Pons (tissue), 1 donor: Measurements from ENCODE around the gene COL6A1.
"Not testable (repeated sequence)": the region's sequence is repeated elsewhere in the genome, so short reads cannot be mapped to it uniquely, and the experiment has no call there.

Source experiments
- DNase-seq: peaks from one replicate; pipeline ENCODE4 v3.0.0-alpha.2; 2016; ENCODE audit warnings: low spot score

The COL6A1 gene

DNA sequence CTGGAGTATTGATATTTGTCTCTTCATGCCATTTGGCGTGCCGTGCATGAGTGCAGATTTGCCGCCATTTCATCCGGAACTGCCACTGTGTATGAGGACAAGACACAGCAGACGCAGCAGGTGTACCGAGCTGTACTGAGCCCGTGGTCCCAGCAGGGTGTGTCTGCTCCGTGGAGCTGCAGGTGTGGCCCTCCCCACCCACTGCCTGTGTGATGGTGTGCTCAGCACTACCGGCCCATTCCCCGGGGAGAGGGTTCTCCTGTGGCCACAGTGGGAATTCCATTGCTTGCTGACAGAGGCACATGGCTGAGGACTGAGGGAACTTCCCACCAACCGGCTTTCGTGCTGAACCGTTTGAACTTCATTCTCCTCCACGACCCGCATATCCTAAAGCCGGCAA is 34.3 kb upstream of the COL6A1 start:
- DNase-seq: no peak

DNA sequence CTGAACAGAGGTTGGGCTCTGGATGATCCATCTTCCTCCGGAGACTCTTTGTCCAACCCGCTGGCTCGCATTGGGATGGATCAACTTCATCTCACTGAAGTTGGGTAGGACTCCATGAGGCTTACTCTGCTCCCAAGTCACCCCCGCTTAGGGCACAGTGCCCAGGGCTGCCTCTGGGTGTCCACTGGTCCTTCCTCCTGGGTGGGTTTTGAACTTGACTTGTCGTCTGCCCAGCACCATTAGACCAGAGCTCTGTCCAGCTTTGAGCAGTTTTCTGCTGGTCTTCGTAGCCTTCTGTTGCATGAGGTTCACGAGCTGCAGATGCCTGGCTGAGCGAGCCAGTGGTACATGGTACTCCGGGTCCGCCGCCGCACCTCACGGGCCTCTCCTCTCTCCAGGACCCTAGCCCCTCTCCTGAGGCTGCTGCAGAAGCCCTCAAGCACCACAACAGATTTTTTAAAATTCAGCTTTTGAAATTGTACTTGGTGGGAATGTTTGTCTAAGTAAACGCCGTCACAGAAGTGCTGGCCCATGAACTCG is 33.8 kb upstream of the COL6A1 start:
- no peak for DNase-seq

DNA sequence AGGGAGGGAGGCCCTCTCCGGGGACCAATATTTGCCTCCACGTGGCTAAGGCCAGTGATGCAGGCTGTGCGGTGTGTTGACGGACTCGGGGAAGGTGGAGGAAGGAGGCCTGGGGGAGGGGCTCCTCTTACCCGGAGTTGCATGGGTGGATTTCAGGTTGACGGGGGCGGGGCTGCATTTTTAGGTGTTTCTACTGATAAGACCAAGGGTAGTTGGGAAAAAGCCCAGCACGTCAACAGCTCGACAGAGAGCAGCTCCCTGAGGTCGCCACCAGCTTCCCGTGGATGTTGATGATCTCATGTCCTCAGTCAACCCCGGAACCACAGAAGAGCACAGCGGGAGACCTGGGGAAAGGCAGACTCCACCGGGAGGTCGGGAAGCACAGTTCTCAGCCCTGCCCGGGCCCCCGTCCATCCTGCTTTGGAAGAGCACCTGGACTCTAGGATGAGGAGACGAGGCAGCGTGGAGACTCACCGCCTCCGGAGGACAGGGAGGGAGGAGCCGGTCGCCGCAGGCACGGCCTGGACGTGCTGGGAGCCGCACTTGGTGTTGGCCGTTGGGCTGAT is 32.9 kb upstream of the COL6A1 start:
- DNase-seq: no peak

DNA sequence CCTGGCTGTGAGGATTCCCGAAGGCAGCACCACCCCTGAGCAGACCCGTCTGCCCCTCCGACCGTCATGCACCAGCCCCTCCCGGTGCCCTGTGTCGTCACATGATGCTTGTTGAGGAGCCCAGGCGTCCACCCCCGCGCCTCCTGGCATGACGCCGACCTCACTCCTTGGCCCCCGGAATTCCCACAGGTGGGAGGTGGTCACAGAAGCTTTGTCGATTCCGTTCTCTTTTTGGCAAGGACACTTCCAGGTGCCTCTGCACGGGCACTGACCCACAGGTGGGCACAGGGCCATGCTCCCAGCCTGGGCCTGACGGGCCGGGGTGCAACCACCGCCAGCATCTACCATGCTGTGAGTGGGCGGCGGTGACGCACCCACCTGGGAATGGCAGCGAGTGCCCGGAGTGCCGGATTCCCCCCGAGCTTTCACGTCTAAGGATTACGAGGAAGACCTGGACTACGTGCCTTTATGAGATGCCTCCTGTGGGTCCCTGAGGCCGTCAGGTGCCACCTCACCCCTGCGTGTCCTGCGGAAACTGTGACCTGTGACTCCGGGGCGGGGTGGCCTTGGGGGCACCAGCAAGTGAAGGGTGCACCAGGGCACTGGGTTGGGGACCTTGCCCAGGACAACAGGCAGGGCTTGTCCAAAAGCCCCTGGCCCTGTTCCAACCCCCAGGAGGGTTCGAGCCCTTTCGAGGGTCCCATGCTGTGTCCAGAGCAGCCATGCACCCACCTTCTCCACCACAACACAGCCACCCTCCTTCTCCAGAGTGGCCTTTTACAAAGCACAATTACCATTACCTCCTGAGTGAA is 31.4 kb upstream of the COL6A1 start:
- DNase-seq: no peak

DNA sequence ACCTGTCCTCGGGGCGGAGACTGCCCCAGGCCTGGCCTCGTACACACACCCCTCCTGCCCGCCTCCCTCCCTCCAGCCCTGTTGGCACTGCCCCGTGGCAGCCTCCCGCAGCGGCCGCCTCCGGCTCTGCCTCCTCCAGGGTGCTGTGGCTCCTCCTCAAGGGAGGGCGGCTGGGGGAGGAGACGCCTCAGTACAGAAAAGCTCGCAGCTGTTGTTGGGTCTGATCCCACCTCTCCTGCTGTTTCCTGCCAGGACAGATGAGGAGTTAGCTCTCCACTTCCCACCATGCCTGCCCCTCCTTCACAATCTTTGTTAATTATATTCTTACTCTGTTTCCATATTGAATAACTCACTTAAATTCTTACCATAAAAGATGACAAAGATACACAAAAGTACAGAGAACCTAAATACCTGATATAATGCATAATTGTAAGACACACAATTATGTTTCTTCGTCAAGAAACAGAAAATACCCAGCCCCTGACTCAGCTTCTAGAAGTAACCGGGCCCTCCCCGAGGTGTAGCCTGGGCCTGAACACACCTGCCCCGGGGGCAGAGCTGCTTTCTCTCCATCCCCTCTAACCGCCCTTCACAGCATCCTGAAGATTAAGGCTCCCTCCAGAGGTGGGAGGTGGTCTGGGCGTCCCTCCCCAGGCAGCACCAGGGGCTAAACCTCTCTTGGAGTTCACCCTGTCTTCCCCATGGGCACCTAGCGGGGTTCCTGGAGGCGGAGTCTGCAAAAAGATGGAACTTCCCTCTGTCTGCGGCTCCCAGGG is 30.6 kb upstream of the COL6A1 start:
- no peak for DNase-seq

DNA sequence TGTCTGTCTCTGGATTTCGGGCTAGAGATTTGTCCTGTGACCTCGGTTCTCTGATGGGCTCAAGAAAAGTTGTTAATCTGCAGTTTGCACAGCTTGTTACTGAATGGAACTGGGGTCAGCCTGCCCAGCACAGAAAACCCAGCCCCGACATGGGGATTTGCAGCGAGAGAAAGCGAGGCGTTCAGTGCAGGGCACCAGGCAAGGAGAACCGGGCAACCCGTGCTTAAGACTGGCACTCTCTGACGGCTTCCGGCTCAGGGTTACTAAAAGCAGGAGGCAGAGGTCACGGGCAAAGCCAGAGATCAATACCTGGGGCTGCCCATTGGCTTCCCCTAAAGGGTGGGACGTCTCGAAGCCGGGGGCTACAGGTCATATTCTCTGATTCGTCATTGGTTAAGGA is 29.9 kb upstream of the COL6A1 start:
- DNase-seq: no peak

DNA sequence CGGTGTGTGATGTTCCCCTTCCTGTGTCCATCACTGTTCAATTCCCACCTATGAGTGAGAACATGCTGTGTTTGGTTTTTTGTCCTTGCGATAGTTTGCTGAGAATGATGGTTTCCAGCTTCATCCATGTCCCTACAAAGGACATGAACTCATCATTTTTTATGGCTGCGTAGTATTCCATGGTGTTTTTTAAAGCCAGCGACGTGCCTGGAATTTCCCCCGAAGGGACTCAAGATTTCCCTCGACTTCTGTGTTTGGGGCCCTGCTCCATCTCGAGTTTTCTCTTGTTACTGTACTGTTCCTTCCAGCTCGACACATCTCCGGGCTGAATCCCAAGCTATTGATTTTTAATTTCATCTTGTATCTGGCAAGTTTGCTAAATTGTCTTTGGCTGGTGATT is 29.0 kb upstream of the COL6A1 start:
- DNase-seq: not testable (repeated sequence)

DNA sequence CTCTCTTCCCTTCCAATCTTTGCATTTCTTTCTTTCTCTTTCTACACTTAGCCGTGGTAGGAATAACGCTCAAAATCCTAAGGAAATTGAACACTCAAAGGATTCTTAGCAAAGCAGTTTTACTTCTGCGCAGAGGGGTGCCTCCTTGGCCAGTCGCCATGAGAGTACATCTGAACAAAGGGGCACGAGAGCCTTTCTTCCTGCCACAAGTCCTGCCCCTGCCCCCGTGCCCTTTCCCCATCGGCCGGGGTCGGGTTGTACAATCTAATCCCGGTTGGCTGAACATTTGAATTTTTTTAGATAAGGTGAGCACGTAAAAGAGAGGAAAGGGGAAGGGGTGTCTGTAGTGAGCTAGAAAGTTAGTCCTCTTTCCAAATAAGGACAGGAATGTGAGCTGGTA is 28.6 kb upstream of the COL6A1 start:
- no peak for DNase-seq

DNA sequence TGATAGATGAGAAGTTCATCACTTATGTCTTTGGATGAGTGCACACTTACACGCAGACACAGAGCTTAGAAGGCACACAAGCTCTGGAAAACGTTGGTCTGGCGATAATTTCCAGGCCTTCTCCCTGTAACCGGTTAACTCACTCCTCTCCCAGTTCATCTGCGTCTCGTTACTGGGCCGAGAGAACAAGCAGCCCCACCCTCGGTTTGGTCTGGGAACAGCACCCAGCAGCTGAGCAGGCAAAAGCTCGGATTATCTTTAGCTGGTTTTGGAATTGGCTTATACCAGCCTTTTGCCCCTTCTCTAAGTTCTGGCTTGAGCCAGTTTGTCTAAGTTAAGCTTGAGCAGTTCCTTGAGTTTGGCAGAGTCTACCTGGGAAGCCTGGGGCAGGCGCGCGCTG is 27.3 kb upstream of the COL6A1 start:
- no peak for DNase-seq

DNA sequence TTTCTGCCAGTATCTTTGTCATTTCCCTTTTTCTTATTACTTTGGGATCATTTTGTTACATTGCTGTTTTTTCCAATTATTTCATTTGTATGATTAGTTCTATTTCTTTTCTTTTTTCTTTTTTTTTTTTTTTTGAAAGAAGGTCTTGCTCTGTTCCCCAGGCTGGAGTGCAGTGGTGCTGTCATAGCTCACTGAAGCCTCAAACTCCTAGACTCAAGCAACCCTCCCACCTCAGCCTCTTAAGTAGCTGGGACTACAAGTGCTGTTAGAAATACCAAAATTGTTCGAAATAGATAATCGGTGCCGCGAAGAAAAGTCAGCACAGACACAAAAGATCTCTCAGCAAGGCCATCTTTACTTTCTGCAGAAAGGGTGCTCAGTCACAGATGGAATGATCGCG is 26.6 kb upstream of the COL6A1 start:
- no peak for DNase-seq

DNA sequence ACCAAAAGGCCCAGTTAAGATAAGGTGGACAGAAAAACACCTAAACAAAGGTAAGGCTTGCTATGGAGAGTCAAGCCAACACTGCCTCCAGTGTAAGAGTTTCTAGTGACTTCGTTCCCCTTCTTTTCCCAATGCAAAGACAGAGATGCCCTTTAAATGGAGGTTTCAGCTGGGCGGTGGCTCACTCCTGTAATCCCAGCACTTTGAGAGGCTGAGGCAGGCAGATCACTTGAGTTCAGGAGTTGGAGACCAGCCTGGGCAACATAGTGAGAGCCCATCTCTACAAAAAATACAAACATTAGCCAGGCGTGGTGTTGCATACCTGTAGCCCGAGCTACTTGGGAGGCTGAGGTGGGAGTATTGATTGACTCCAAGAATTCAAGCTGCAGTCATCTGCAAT is 24.0 kb upstream of the COL6A1 start:
- no peak for DNase-seq

DNA sequence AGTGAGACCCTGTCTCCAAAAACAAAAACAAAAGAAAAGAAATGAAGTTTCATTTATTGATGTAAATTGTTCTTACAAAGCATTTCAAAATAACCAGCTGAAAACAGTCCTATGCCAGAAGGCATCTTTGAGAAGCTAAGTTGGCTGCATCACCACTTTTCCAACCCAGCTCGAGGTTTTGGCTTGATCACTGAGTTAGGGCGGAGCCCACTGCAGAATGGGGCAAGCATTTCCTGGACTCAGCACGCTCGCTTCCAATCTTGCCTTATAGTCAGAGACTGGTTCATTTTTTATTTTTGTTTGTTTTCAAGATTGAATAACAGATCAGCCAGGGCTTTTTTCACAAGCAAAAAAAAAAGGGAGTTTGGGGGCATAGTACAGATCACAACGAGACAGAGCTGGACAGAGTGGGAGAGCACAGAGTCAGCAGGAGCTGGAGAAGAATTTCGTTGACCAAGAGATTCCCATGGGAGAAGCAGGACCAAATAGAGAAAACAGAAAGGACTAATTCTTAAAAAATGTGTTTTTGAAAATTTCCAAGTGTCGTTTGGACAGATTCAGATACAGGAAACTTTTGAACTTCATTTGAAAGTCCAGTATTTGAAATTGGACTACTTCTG is 23.5 kb upstream of the COL6A1 start:
- no peak for DNase-seq

DNA sequence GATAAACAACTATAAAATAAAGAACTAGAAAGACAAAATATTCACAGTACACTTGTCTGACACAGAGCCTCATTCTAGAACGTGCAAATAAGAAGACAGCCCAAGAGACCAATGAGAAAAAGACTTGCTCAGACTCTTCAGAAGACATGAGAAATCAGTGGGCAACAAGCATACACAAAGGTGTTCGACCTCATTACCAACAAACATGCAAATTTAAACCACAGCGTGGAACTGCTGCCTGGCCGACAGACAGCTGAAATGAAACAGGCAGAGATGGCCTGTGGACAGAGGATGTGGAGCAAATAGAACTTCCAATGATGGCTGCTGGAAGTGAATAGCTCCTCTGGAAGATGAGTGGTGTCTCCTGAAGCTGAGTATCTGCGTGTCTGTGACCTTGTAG is 22.4 kb upstream of the COL6A1 start:
- no peak for DNase-seq

DNA sequence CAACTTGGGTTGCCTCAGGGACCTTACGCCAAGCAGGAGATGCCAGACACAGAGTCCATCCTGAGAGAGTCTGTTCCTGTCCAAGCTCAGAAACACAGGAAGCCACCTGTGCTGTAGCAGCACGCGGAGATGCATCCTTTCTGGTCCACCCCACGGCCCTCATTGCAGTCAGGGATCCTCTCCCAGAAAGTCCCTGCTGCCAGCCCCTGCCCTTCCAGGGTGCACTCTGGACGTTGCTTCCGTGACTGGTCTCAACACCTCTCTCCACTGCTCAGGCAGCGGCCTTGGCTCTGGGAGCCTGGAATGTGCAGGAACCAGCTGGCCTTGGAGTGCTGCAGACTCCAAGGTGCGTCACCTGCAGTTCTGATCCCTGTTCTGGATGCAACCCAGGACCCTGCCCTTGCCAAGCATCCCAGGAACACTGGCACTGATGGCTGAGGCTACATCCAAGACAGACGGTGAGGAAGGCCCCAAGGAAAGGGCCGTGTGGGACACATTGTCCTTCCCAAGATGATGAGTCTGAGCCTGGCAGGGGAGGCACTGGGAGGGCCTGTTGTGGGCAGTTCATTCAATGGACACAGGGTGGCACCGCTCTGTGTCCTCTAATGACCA is 21.7 kb upstream of the COL6A1 start:
- no peak for DNase-seq

DNA sequence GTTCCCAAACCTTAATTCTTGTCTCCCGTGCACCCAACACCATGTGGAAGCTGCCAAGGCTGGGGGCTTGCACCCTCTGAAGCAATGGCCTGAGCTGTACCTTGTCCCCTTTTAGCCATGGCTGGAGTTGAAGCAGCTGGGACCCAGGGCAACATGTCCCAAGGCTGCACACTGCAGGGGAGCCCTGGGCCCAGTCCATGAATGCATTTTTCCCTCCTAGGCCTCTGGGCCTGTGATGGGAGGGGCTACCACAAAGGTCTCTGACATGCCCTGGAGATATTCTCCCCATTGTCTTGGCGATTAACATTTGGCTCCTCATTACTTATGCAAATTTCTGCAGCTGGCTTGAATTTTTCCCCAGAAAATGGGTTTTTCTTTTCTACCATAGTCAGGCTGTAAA is 20.2 kb upstream of the COL6A1 start:
- DNase-seq: not testable (repeated sequence)

DNA sequence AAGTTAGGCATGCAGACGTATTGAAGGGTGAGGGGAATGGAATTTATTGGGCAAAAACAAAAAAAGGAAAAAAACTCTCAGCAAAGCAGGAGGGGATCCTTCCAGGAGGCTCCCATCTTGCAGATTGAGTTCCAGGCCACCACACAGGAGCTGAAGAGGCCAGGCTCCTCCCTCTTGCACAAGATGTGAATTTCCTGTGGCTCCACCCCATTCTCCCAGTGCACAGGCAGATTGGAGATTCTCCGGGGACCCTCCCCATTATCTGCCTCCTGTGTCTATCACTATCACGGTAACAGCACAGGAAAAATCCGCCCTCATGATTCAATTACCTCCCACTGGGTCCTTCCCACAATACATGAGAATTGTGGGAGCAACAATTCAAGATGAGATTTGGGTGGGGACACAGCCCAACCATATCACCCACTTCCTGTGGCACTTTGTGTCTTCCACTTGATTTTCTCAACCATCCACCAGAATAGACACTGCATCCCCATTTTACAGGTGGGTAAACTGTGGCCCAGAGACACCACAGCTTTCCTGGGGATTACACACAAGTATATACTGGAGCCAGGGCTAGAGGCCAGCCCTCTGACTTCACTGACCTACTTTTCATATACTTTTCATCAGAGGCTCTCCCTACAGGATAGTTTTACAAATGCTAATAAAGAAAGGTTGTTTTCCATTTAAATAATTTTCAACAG is 18.9 kb upstream of the COL6A1 start:
- no peak for DNase-seq

DNA sequence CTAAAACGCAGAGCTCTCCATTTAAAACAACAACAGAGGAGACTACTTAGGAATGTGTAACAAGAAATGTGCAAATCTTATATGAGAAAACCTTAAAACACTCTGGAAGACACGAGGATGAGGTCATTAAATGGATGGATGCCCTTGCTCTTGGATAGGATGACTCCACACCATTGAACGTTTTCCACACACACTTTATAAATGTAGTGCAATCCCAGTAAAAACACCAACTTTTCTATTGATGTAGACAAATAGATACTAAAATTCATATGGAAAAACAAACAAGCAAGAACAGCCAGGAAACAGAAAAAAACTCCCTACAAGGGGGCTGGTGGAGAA is 18.4 kb upstream of the COL6A1 start:
- DNase-seq: no peak

DNA sequence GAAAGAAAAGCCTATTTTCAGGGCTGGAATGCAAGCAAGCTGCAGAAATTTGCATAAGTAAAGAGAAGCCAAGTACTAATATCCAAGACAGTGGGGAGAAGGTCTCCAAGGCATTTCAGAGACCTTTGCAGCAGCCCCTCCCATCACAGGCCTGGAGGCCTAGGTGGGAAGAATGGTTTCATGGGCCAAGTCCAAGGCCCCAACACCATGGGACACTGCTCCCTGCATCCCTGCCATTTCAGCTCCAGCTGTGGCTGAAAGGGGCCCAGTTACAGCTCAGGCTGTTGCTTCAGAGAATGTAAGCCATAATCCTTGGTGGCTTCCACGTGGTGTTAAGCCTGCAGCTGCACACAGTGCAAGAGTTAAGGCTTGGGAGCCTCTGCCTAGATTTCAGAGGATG is 16.9 kb upstream of the COL6A1 start:
- DNase-seq: no peak

DNA sequence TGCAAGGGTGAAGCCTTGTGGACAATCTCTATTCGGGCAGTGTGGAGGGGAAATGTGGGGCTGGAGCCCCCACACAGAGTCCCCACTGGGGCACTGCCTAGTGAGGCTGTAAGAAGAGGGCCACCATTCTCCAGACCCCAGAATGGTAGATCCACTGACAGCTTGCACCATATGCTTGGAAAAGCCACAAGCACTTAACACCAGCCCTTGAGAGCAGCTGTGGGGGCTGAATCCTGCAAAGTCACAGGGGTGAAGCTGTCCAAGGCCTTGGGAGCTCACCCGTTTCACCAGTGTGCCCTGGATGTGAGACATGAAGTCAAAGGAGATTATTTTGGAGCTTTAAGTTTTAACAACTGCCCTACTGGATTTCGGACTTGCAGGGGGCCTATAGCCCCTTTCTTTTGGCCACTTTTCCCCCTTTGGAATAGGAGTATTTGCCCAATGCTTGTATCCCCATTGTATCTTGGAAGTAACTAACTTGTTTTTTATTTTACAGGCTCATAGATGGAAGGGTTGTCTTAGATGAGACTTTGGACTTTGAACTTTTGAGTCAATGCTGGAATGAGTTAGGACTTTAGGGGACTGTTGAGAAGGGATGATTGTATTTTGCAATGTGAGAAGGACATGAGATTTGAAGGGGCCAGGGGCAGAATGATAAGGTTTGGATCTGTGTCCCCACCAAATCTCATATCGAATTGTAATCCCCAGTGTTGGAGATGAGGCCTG is 16.3 kb upstream of the COL6A1 start:
- no peak for DNase-seq

DNA sequence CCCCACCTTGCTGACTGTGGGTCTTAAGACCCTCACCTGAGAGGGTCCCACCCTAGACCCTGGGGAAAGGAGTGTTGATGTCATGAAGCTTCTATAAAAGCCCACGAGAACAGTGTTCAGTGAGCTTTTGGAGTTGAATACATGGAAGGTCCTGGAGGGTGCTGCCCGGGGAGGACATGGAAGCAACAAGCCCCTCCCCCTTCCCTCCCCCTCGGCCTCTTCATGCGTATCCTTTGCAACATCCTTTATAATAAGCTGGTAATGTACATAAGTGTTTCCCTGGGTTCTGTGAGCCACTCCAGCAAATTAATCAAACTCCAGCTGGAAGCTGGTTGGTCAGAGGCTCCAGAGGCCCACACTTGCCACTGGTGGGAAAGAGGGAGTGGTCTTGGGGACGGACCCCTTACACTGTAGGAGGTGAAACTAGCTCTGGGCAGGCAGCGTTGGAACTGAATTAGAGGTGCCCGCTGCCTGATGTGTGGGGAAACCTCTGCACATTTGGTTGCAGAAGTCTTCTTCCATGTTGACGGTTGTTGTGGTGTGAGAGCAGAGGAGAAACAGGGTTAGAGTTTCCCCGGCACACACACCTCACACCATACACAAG is 14.7 kb upstream of the COL6A1 start:
- DNase-seq: no peak
